Suprapubic skin (tissue), 4 donors: ENCODE results near the gene PDE3B. TPM values are rescaled to one million over a fixed set of nuclear protein-coding genes. Genes with fewer than 3 reads are reported as not detected.

Experiments used
- DNase-seq, 2 donors: peaks; one replicate each; pipeline ENCODE4 v3.0.0-alpha.2; 2019; ENCODE audit warnings: low spot score in 2 of 2
- H3K27ac ChIP-seq: fragments of 200-600 bp; sonication (generic); one replicate; pipeline ENCODE4 v1.5.1; 2019
- H3K27me3 ChIP-seq: fragments of 200-600 bp; sonication (generic); one replicate; pipeline ENCODE4 v1.5.1; 2019
- H3K36me3 ChIP-seq: fragments of 200-600 bp; sonication (generic); one replicate; pipeline ENCODE4 v1.5.1; 2019
- H3K4me1 ChIP-seq: fragments of 200-600 bp; sonication (generic); one replicate; pipeline ENCODE4 v1.5.1; 2019
- H3K4me3 ChIP-seq: fragments of 200-600 bp; sonication (generic); one replicate; pipeline ENCODE4 v1.5.1; 2019; ENCODE audit warnings: mild to moderate bottlenecking
- H3K9me3 ChIP-seq: fragments of 200-600 bp; sonication (generic); one replicate; pipeline ENCODE4 v1.5.1; 2019
- CTCF ChIP-seq, 2 donors: fragments of 200-600 bp in 1 of 2; fragments of 450-650 bp in 1 of 2; sonication (generic) in 1 of 2; IDR thresholded peaks; one replicate each; pipeline ENCODE4 v1.5.1; 2016 to 2019; ENCODE audit warnings: antibody characterized with exemption in 2 of 2, mild to moderate bottlenecking in 1 of 2, moderate library complexity in 1 of 2
- EP300 ChIP-seq: sonication (generic); formaldehyde crosslinking; IDR thresholded peaks from one replicate; pipeline ENCODE4 v1.6.1; 2017; ENCODE audit warnings: antibody characterized with exemption
- POLR2A ChIP-seq, 2 donors: fragments of 450-650 bp; IDR thresholded peaks; one replicate each; pipeline ENCODE4 v1.6.1; 2017; ENCODE audit warnings: antibody characterized with exemption in 2 of 2, mild to moderate bottlenecking in 2 of 2, moderate library complexity in 2 of 2
- POLR2AphosphoS5 ChIP-seq, 3 donors: sonication (generic); formaldehyde crosslinking; IDR thresholded peaks; one replicate each; pipeline ENCODE4 v1.6.1; 2017; ENCODE audit warnings: antibody characterized with exemption in 3 of 3
- WGBS: methylation state at CpG from one replicate; pipeline ENCODE4 v1.1.5; 2018; 5-methylcytosine and 5-hydroxymethylcytosine counted together
- total RNA-seq, 4 donors: library from RNA; depleted of rRNA; stranded (reverse); fragments of >200 nt; gene quantifications; one replicate each; pipeline ENCODE4 v1.1.0, GENCODE V29; 2016

PDE3B gene
- total RNA-seq, 4 donors from 2014 or later = 1.9 to 6.8 (median 2.7) TPM

GRCh38 chr11:14642453-14642852, 1.2 kb upstream of the PDE3B start:
- H3K36me3 ChIP-seq = no peaks in the 10 kb centered on the region
- H3K4me3 ChIP-seq = no peak overlapping the region
- peaks cover 34% of the 10 kb centered on the region for H3K27me3 ChIP-seq
- DNase-seq = no peak
- no peaks in the 10 kb centered on the region for H3K9me3 ChIP-seq
- 91% methylated on average over 5 of the region's 5 CpGs for WGBS
- H3K27ac ChIP-seq = no peak overlapping the region
- no peak for TF ChIP-seq CTCF (IDR thresholded peaks at IDR 0.05)
- H3K4me1 ChIP-seq = peaks cover 21% of the 10 kb centered on the region

- no peak overlapping the region for H3K27ac ChIP-seq
- TF ChIP-seq POLR2AphosphoS5 (IDR thresholded peaks at IDR 0.05) (no peak), EP300 (no peak)
Measured at GRCh38 chr11:14642873-14643696, 519 bp upstream of the PDE3B start.

DNA sequence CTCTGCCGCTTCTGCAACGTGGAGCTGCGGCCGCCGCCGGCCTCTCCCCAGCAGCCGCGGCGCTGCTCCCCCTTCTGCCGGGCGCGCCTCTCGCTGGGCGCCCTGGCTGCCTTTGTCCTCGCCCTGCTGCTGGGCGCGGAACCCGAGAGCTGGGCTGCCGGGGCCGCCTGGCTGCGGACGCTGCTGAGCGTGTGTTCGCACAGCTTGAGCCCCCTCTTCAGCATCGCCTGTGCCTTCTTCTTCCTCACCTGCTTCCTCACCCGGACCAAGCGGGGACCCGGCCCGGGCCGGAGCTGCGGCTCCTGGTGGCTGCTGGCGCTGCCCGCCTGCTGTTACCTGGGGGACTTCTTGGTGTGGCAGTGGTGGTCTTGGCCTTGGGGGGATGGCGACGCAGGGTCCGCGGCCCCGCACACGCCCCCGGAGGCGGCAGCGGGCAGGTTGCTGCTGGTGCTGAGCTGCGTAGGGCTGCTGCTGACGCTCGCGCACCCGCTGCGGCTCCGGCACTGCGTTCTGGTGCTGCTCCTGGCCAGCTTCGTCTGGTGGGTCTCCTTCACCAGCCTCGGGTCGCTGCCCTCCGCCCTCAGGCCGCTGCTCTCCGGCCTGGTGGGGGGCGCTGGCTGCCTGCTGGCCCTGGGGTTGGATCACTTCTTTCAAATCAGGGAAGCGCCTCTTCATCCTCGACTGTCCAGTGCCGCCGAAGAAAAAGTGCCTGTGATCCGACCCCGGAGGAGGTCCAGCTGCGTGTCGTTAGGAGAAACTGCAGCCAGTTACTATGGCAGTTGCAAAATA, 816 bp downstream of the PDE3B start:
- Histone ChIP-seq H3K27me3 (peaks cover 34% of the 10 kb centered on the region), H3K27ac (no peak overlapping the region), H3K4me1 (peaks cover 21% of the 10 kb centered on the region), H3K36me3 (no peaks in the 10 kb centered on the region), H3K4me3 (peak overlapping the region; percentile 70), H3K9me3 (no peaks in the 10 kb centered on the region)
- no peak for DNase-seq
- TF ChIP-seq POLR2A (IDR thresholded peaks at IDR 0.05) (no peak), CTCF (IDR thresholded peaks at IDR 0.05) (no peak), EP300 (no peak), POLR2AphosphoS5 (IDR thresholded peaks at IDR 0.05) (no peak)
- WGBS = 2% methylated on average over 34 of the region's 65 CpGs

More at GRCh38 chr11:14642873-14643696, 519 bp upstream of the PDE3B start:
- H3K27me3 ChIP-seq = peaks cover 34% of the 10 kb centered on the region
- WGBS = 46% methylated on average over 34 of the region's 52 CpGs
- H3K4me1 ChIP-seq = peaks cover 21% of the 10 kb centered on the region
- H3K9me3 ChIP-seq = no peaks in the 10 kb centered on the region
- H3K4me3 ChIP-seq = peak overlapping the region; percentile 70
- no peaks in the 10 kb centered on the region for H3K36me3 ChIP-seq
- peak in 1 of 2 donors; percentile 79 for DNase-seq

DNA sequence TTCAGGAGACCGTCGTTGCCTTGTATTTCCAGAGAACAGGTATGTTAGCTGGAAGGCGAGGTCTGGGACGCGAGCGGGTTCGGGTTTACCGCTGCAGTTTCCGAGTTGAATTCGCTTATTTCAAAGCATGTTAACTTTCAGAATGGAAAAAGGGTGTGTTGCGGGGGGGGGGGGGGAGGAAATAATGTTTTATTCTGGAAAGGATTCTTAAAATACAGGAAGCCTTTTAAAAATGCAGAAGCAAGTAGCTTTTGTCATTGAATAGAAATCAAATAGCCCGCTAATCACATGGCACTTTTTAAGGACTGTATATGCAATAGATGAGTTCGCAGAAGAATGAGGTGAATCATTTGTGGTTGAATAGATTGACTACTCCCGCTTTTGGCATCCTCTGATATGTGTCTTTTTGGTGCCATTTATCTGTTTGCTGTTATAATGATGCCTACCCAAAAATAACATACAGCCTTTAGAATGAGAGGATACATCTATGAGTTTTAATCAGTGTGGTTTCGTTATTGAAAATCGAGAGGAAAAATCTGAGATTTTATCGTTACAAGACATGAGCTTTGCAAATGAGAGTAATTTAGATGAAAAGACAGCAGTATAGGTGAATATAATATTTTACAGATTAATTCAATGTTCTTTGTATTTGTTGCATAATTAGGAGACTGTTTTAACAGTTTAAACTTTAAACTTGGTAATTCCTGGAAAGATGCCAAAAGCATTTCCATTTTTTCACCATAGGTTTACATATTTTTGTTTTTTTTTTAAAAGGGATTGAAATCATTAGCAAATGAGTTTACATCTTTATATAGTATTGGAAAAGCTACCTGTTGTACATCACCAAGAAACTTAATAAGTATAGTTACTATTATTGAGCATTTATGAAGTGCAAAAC, 1.7 kb downstream of the PDE3B start:
- H3K36me3 ChIP-seq = no peaks in the 10 kb centered on the region
- DNase-seq = no peak
- peak overlapping the region; percentile 70 for H3K4me3 ChIP-seq
- no peaks in the 10 kb centered on the region for H3K9me3 ChIP-seq
- 8% methylated on average over 17 of the region's 17 CpGs for WGBS
- no peak for TF ChIP-seq CTCF (IDR thresholded peaks at IDR 0.05)
- no peak for TF ChIP-seq EP300
- TF ChIP-seq POLR2A (IDR thresholded peaks at IDR 0.05) = no peak
- no peak for TF ChIP-seq POLR2AphosphoS5 (IDR thresholded peaks at IDR 0.05)
- H3K27me3 ChIP-seq = peaks cover 35% of the 10 kb centered on the region
- no peak overlapping the region for H3K27ac ChIP-seq
- peaks cover 21% of the 10 kb centered on the region for H3K4me1 ChIP-seq

GRCh38 chr11:14645985-14646900, 2.6 kb downstream of the PDE3B start:
- DNase-seq = no peak
- H3K27me3 ChIP-seq = peaks cover 43% of the 10 kb centered on the region
- WGBS = 87% methylated on average over 6 of the region's 6 CpGs
- H3K9me3 ChIP-seq = no peaks in the 10 kb centered on the region
- TF ChIP-seq POLR2AphosphoS5 (IDR thresholded peaks at IDR 0.05) (no peak), POLR2A (IDR thresholded peaks at IDR 0.05) (no peak), EP300 (no peak), CTCF (IDR thresholded peaks at IDR 0.05) (no peak)
- H3K36me3 ChIP-seq = no peaks in the 10 kb centered on the region
- H3K4me3 ChIP-seq = no peak overlapping the region
- H3K27ac ChIP-seq = no peak overlapping the region
- peaks cover 21% of the 10 kb centered on the region for H3K4me1 ChIP-seq
